HepG2 (cell line): ENCODE data around the gene SQOR. TPM values are rescaled to one million over a fixed set of nuclear protein-coding genes. Genes with fewer than 3 reads are reported as not detected.
A peak's percentile ranks its signal among the peaks of the same experiment; 100 is the strongest.

Source experiments
- CBFB ChIP-seq: sonication (generic); formaldehyde crosslinking; IDR thresholded peaks from 2 replicates; pipeline ENCODE4 v1.4.0; 2020; ENCODE audit warnings: missing genetic modification reagents
- FOXK1 ChIP-seq: sonication (generic); formaldehyde crosslinking; IDR thresholded peaks from 2 replicates; pipeline ENCODE4 v1.4.0; 2020; ENCODE audit warnings: low read depth, missing genetic modification reagents, borderline replicate concordance
- HNF4A ChIP-seq: sonication (generic); formaldehyde crosslinking; IDR thresholded peaks from 2 replicates; pipeline ENCODE4 v1.4.0; 2020; ENCODE audit warnings: missing genetic modification reagents
- MAFK ChIP-seq, 2 experiments: IDR thresholded peaks in 1 of 2; conservative IDR thresholded peaks in 1 of 2; 2 replicates each; pipeline ENCODE4 v1.6.1; 2011; ENCODE audit warnings: improper control_type of control experiment in 2 of 2, low read length in 2 of 2
- MATR3 ChIP-seq: sonication (generic); formaldehyde crosslinking; IDR thresholded peaks from 2 replicates; pipeline ENCODE4 v1.4.0; 2020; ENCODE audit warnings: missing genetic modification reagents
- MIER2 ChIP-seq: IDR thresholded peaks from 2 replicates; pipeline ENCODE4 v1.6.1; 2016; ENCODE audit warnings: missing biosample characterization, missing genetic modification reagents
- MIXL1 ChIP-seq: IDR thresholded peaks from 2 replicates; pipeline ENCODE4 v1.6.1; 2016
- MTF2 ChIP-seq: sonication (generic); formaldehyde crosslinking; IDR thresholded peaks from 2 replicates; pipeline ENCODE4 v1.5.0; 2020; ENCODE audit warnings: missing genetic modification reagents, borderline replicate concordance
- MXI1 ChIP-seq: IDR thresholded peaks from 3 replicates; pipeline ENCODE4 v1.6.1; 2012; ENCODE audit warnings: low read depth, low read length, inconsistent platforms, borderline replicate concordance
- SIN3A ChIP-seq: IDR thresholded peaks from 2 replicates; pipeline ENCODE4 v1.6.1; 2011; ENCODE audit warnings: low read depth, mild to moderate bottlenecking, control low read depth, low read length, borderline replicate concordance
- SIN3B ChIP-seq: fragments of 150-350 bp; IDR thresholded peaks from 2 replicates; pipeline ENCODE4 v1.6.1; 2014; ENCODE audit warnings: low read length
- SIX1 ChIP-seq: sonication (generic); formaldehyde crosslinking; IDR thresholded peaks from 2 replicates; pipeline ENCODE4 v1.4.0; 2020; ENCODE audit warnings: missing genetic modification reagents, borderline replicate concordance
- SP1 ChIP-seq, 2 experiments: fragments of 450-650 bp in 1 of 2; sonication (generic) in 1 of 2; formaldehyde crosslinking in 1 of 2; IDR thresholded peaks; 2 replicates each; pipeline versions ENCODE4 v1.4.0 to v1.6.1; 2016 to 2020; ENCODE audit warnings: missing genetic modification reagents in 1 of 2
- STAT5B ChIP-seq: sonication (generic); formaldehyde crosslinking; IDR thresholded peaks from 2 replicates; pipeline ENCODE4 v1.4.0; 2020; ENCODE audit warnings: missing genetic modification reagents
- ZBED4 ChIP-seq: sonication (generic); formaldehyde crosslinking; IDR thresholded peaks from 2 replicates; pipeline ENCODE4 v1.4.0; 2020; ENCODE audit warnings: missing genetic modification reagents, borderline replicate concordance
- ZBTB2 ChIP-seq: sonication (generic); formaldehyde crosslinking; IDR thresholded peaks from 2 replicates; pipeline ENCODE4 v1.8.0; 2022; ENCODE audit warnings: low read depth, missing genetic modification reagents
- ZBTB38 ChIP-seq: sonication (generic); formaldehyde crosslinking; IDR thresholded peaks from 2 replicates; pipeline ENCODE4 v1.5.1; 2020; ENCODE audit warnings: mild to moderate bottlenecking, missing genetic modification reagents
- ZBTB8A ChIP-seq: sonication (generic); formaldehyde crosslinking; IDR thresholded peaks from 2 replicates; pipeline ENCODE4 v1.4.0; 2020; ENCODE audit warnings: mild to moderate bottlenecking, low read depth, missing genetic modification reagents, borderline replicate concordance
- ZNF143 ChIP-seq: sonication (generic); formaldehyde crosslinking; IDR thresholded peaks from 2 replicates; pipeline ENCODE4 v1.4.0; 2020; ENCODE audit warnings: missing genetic modification reagents
- ZNF333 ChIP-seq: sonication (generic); formaldehyde crosslinking; IDR thresholded peaks from 2 replicates; pipeline ENCODE4 v1.4.0; 2020; ENCODE audit warnings: mild to moderate bottlenecking, missing genetic modification reagents, borderline replicate concordance
- polyA plus RNA-seq, 8 experiments: library from polyadenylated mRNA; depleted of rRNA in 3 of 8; stranded (reverse) in 7 of 8; unstranded in 1 of 8; fragments of >200 nt; fragmentation: Illumina TruSeq in 4 of 8; extraction: Trizol in 4 of 8; gene quantifications; 2 replicates each; pipeline versions ENCODE4 v1.2.1 to v1.2.3, GENCODE V29; 2011 to 2016; ENCODE audit warnings: low read depth in 4 of 8, missing spikeins in 1 of 8, mixed read lengths in 1 of 8; ENCODE audit not compliant: insufficient read depth in 1 of 8
- total RNA-seq, 5 experiments: library from RNA; depleted of rRNA; stranded (reverse); fragments of >200 nt; fragmentation: Illumina TruSeq; extraction: Trizol; gene quantifications; 2 replicates each; pipeline ENCODE4 v1.2.3, GENCODE V29; 2016; ENCODE audit warnings: low read depth in 1 of 5
- TF ChIP-seq, protein P1 (sequence below): sonication (generic); formaldehyde crosslinking; IDR thresholded peaks from 2 replicates; pipeline ENCODE4 v1.5.1; 2020; ENCODE audit warnings: missing genetic modification reagents, mild to moderate bottlenecking, borderline replicate concordance
- TF ChIP-seq, protein P2 (sequence below): sonication (generic); formaldehyde crosslinking; IDR thresholded peaks from 2 replicates; pipeline ENCODE4 v1.8.1; 2023; ENCODE audit warnings: missing genetic modification reagents, inconsistent platforms, borderline replicate concordance

The SQOR gene
- total and polyA plus RNA-seq, 2 of the 13 experiments (the other 11 are each of a cell fraction or from before 2014, with no cell fraction given), result 19.3 to 19.4 TPM

DNA sequence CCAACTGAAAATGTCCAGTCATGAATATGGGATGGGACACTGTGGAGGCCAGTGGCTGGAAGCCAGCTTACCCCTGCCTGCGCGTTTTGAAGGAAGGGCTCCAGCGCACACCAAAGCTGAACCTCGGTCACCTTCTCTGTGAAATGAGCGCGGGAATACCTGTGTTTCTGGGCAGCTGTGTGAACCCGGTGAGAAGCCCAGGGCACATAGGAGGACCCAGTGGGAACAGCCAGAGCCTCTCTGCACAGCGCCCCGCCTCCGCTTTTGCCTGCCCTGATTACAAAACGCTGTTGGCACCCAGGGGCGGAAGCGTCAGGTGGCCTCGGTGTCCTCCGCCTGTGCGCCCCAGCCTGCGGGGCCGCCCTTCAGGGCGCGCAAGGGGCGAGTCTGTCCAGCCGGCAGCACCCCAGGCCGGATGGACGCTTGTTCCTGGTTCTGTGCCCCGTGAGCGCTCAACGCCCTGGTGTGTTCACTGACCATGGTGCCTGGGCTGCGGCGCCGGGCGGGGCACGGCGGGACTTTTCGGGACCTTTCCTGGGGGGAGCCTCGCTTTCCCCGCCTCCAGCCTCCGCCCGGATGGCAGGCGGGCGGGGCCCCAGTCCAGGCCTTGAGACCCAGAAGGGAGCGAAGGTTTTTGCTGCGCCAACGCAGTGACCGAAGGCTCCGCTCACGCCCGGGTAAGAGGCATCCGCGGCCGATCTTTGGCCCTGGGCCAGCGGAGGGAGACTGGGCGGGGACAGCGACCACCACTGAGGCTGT, at the start of gene SQOR (continued):
- TF ChIP-seq SP1 (IDR thresholded peaks at IDR 0.05), result no peak
- TF ChIP-seq SP1 (CRISPR knock-in tag; IDR thresholded peaks at IDR 0.05), result 0 out of 2 replicates have a peak, but pooled peaks have one; percentile 32
- TF ChIP-seq FOXK1, result peak; percentile 28; the same call in 1 of the 2 replicates
- TF ChIP-seq ZBED4 (CRISPR knock-in tag), result no peak
- no peak for TF ChIP-seq ZBTB2
- TF ChIP-seq, protein P1, sequence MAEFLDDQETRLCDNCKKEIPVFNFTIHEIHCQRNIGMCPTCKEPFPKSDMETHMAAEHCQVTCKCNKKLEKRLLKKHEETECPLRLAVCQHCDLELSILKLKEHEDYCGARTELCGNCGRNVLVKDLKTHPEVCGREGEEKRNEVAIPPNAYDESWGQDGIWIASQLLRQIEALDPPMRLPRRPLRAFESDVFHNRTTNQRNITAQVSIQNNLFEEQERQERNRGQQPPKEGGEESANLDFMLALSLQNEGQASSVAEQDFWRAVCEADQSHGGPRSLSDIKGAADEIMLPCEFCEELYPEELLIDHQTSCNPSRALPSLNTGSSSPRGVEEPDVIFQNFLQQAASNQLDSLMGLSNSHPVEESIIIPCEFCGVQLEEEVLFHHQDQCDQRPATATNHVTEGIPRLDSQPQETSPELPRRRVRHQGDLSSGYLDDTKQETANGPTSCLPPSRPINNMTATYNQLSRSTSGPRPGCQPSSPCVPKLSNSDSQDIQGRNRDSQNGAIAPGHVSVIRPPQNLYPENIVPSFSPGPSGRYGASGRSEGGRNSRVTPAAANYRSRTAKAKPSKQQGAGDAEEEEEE (CRISPR knock-in tag), result no peak
- no peak for TF ChIP-seq MATR3 (CRISPR knock-in tag)
- no peak; the same call in 1 of the 2 replicates for TF ChIP-seq MIER2 (CRISPR knock-in tag)
- TF ChIP-seq MAFK (conservative IDR thresholded peaks at IDR 0.05 in 1 of 2, IDR thresholded peaks at IDR 0.05 in 1 of 2; ENCODE audit: low read length in 2 of 2), result no peak; a peak in 1 of 4 replicates
- TF ChIP-seq ZNF143, result no peak; the same call in 1 of the 2 replicates
- TF ChIP-seq, protein P2, sequence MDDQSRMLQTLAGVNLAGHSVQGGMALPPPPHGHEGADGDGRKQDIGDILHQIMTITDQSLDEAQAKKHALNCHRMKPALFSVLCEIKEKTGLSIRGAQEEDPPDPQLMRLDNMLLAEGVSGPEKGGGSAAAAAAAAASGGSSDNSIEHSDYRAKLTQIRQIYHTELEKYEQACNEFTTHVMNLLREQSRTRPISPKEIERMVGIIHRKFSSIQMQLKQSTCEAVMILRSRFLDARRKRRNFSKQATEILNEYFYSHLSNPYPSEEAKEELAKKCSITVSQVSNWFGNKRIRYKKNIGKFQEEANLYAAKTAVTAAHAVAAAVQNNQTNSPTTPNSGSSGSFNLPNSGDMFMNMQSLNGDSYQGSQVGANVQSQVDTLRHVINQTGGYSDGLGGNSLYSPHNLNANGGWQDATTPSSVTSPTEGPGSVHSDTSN (CRISPR knock-in tag), result no peak
- TF ChIP-seq HNF4A (CRISPR knock-in tag), result peak; percentile 50
- TF ChIP-seq MXI1, result no peak
- no peak for TF ChIP-seq SIN3B
- TF ChIP-seq ZBTB8A (CRISPR knock-in tag), result no peak
- no peak; the same call in 1 of the 2 replicates for TF ChIP-seq ZBTB38
- TF ChIP-seq MTF2 (CRISPR knock-in tag), result 0 out of 2 replicates have a peak, but pooled peaks have one; percentile 55
- TF ChIP-seq CBFB (CRISPR knock-in tag), result no peak; the same call in 1 of the 2 replicates
- TF ChIP-seq SIN3A, result peak; percentile 28; the same call in 1 of the 2 replicates
- TF ChIP-seq ZNF333 (CRISPR knock-in tag), result peak; percentile 46; the same call in 1 of the 2 replicates
- no peak for TF ChIP-seq MIXL1 (CRISPR knock-in tag)
- no peak for TF ChIP-seq STAT5B
- TF ChIP-seq SIX1, result no peak
